GM23338 (cell line): Measurements from ENCODE around the gene CEACAM3. TPM values are rescaled to one million over a fixed set of nuclear protein-coding genes. Genes with fewer than 3 reads are reported as not detected.
A peak's percentile ranks its signal among the peaks of the same experiment; 100 is the strongest.

ENCODE experiments used
- ATAC-seq: fragments of 200-7000 bp; cut with Tn5 transposase; 3 replicates; pipeline ENCODE4 v1.9.1; 2020
- DNase-seq: peaks from one replicate; pipeline ENCODE4 v3.0.0-alpha.2; 2015; ENCODE audit warnings: low spot score
- H2AFZ ChIP-seq: fragments of 200-600 bp; sonication (generic); 2 replicates; pipeline ENCODE4 v1.8.0; 2016; ENCODE audit warnings: antibody characterized with exemption, mild to moderate bottlenecking, moderate library complexity
- H3F3A ChIP-seq: fragments of 200-600 bp; sonication (generic); replicated peaks from 2 replicates; pipeline ENCODE4 v1.8.0; 2017; ENCODE audit warnings: antibody characterized with exemption, mixed run types, low read depth
- H3K27ac ChIP-seq: fragments of 200-600 bp; sonication (generic); 2 replicates; pipeline ENCODE4 v1.6.1; 2016; ENCODE audit warnings: low read depth
- H3K27me3 ChIP-seq: fragments of 200-600 bp; sonication (generic); 2 replicates; pipeline ENCODE4 v1.8.0; 2016; ENCODE audit warnings: mild to moderate bottlenecking, mixed run types, moderate library complexity; ENCODE audit not compliant: insufficient read depth
- H3K36me3 ChIP-seq: fragments of 200-600 bp; sonication (generic); 2 replicates; pipeline ENCODE4 v1.8.0; 2016; ENCODE audit warnings: mild to moderate bottlenecking; ENCODE audit not compliant: insufficient read depth
- H3K4me1 ChIP-seq: fragments of 200-600 bp; sonication (generic); 2 replicates; pipeline ENCODE4 v1.8.0; 2016; ENCODE audit warnings: mild to moderate bottlenecking, moderate library complexity; ENCODE audit not compliant: insufficient read depth
- H3K4me2 ChIP-seq: fragments of 200-600 bp; sonication (generic); 2 replicates; pipeline ENCODE4 v1.7.1; 2017; ENCODE audit warnings: mixed run types
- H3K4me3 ChIP-seq: fragments of 200-600 bp; sonication (generic); 2 replicates; pipeline ENCODE4 v1.6.1; 2016; ENCODE audit warnings: mixed run types
- H3K79me2 ChIP-seq: fragments of 200-600 bp; sonication (generic); replicated peaks from 2 replicates; pipeline ENCODE4 v1.8.0; 2017; ENCODE audit warnings: mild to moderate bottlenecking; ENCODE audit not compliant: insufficient read depth
- H3K9me2 ChIP-seq: fragments of 200-600 bp; sonication (generic); 2 replicates; pipeline ENCODE4 v1.8.0; 2017; ENCODE audit not compliant: insufficient read depth
- H4K20me1 ChIP-seq: fragments of 200-600 bp; sonication (generic); replicated peaks from 2 replicates; pipeline ENCODE4 v1.8.0; 2017; ENCODE audit warnings: mild to moderate bottlenecking; ENCODE audit not compliant: insufficient read depth
- H3K27ac Mint-ChIP-seq: 2 replicates; pipeline ENCODE4 v1.8.0; 2020; ENCODE audit warnings: inconsistent platforms, mild to moderate bottlenecking, moderate library complexity, mixed read lengths
- H3K27me3 Mint-ChIP-seq: 3 replicates; pipeline ENCODE4 v1.8.0; 2022; ENCODE audit warnings: low read depth, mild to moderate bottlenecking, moderate library complexity, mixed read lengths, inconsistent platforms; ENCODE audit not compliant: insufficient read depth, poor library complexity
- H3K36me3 Mint-ChIP-seq: 3 replicates; pipeline ENCODE4 v1.8.0; 2021; ENCODE audit warnings: low read depth, mild to moderate bottlenecking, inconsistent platforms, moderate library complexity, mixed read lengths
- H3K4me1 Mint-ChIP-seq: 3 replicates; pipeline ENCODE4 v1.8.0; 2020; ENCODE audit warnings: mild to moderate bottlenecking, inconsistent platforms, mixed read lengths
- H3K4me3 Mint-ChIP-seq: 3 replicates; pipeline ENCODE4 v1.8.0; 2021; ENCODE audit warnings: moderate library complexity, mild to moderate bottlenecking, inconsistent platforms, mixed read lengths
- H3K9me3 Mint-ChIP-seq: 3 replicates; pipeline ENCODE4 v1.8.0; 2020; ENCODE audit warnings: moderate library complexity, mild to moderate bottlenecking, inconsistent platforms, mixed read lengths
- CTCF ChIP-seq, 2 experiments: fragments of 200-600 bp in 1 of 2; sonication (generic) in 1 of 2; conservative IDR thresholded peaks; 2 replicates each; pipeline versions ENCODE4 v1.5.1 to v1.6.1; 2016 to 2017; ENCODE audit warnings: antibody characterized with exemption in 2 of 2, low read depth in 2 of 2, mild to moderate bottlenecking in 2 of 2, moderate library complexity in 1 of 2
- STAT1 ChIP-seq: IDR thresholded peaks from one replicate; pipeline ENCODE4 v1.6.1; 2016; ENCODE audit warnings: antibody characterized with exemption; ENCODE audit not compliant: unreplicated experiment
- ZNF462 ChIP-seq: fragments of 250-450 bp; sonication (Bioruptor Pico); IDR thresholded peaks from 2 replicates; pipeline ENCODE4 v1.5.0; 2020; ENCODE audit warnings: mild to moderate bottlenecking, moderate library complexity
- polyA plus RNA-seq: library from polyadenylated mRNA; unstranded; fragments of >200 nt; fragmentation: Nextera tagmentation; extraction: Ambion mirVana; gene quantifications from 2 replicates; pipeline ENCODE4 v1.2.1, GENCODE V29; 2016
- total RNA-seq: library from RNA; depleted of rRNA; stranded (reverse); fragments of >200 nt; shearing (Covaris generic); gene quantifications from 2 replicates; pipeline ENCODE4 v1.2.3, GENCODE V29; 2014

CEACAM3 gene
- total and polyA plus RNA-seq, 2 experiments from 2014 or later: not detected

GRCh38 chr19:41821003-41821735, 24.8 kb downstream of the CEACAM3 start:
- Histone ChIP-seq H3K4me1 (no peaks in the 10 kb centered on the region), H3K4me2 (no peak overlapping the region), H3K9me2 (no peaks in the 10 kb centered on the region), H3K4me3 (no peak overlapping the region), H3F3A (no peaks in the 10 kb centered on the region), H3K27ac (no peak overlapping the region), H2AFZ (peak overlapping the region; percentile 66), H4K20me1 (no peaks in the 10 kb centered on the region), H3K79me2 (no peaks in the 10 kb centered on the region), H3K27me3 (no peaks in the 10 kb centered on the region), H3K36me3 (no peaks in the 10 kb centered on the region)
- Mint-ChIP-seq H3K4me3 (no peak overlapping the region), H3K36me3 (no peaks in the 10 kb centered on the region), H3K4me1 (no peaks in the 10 kb centered on the region), H3K27ac (no peak overlapping the region), H3K27me3 (peaks cover 4% of the 10 kb centered on the region), H3K9me3 (no peaks in the 10 kb centered on the region)
- TF ChIP-seq STAT1: no peak
- TF ChIP-seq ZNF462 (CRISPR knock-in tag): peak; percentile 35; the same call in 1 of the 2 replicates
- TF ChIP-seq CTCF (conservative IDR thresholded peaks at IDR 0.05; ENCODE audit: low read depth in 2 of 2): peak; percentile 89 to 96
- peak; percentile 90 for DNase-seq
- peak; percentile 100 for ATAC-seq
